K562 (cell line): Measurements from ENCODE around the gene FMC1. TPM values are rescaled to one million over a fixed set of nuclear protein-coding genes. Genes with fewer than 3 reads are reported as not detected.
A peak's percentile ranks its signal among the peaks of the same experiment; 100 is the strongest.

Experiments used
- NONO ChIP-seq, 2 experiments: fragments of 200-400 bp in 1 of 2; fragments of 450-650 bp in 1 of 2; formaldehyde crosslinking in 1 of 2; IDR thresholded peaks; 2 replicates each; pipeline ENCODE4 v1.6.1; 2017; ENCODE audit warnings: low read depth in 2 of 2, mild to moderate bottlenecking in 2 of 2, moderate library complexity in 2 of 2, low read length in 1 of 2
- polyA plus RNA-seq, 8 experiments: library from polyadenylated mRNA; depleted of rRNA in 4 of 8; stranded (reverse) in 5 of 8; unstranded in 3 of 8; fragments of >200 nt; fragmentation: Nextera tagmentation in 2 of 8; fragmentation: Illumina TruSeq in 1 of 8; extraction: Ambion mirVana in 2 of 8; extraction: Trizol in 1 of 8; gene quantifications; 2 replicates each; pipeline versions ENCODE4 v1.2.1 to v1.2.3, GENCODE V29; 2011 to 2014; ENCODE audit warnings: inconsistent platforms in 1 of 8, missing spikeins in 1 of 8
- total RNA-seq, 7 experiments: library from RNA; depleted of rRNA in 6 of 7; stranded (reverse); fragments of >200 nt in 6 of 7; fragmentation: Illumina TruSeq in 2 of 7; extraction: Trizol in 2 of 7; gene quantifications; 2 replicates each; pipeline versions ENCODE4 v1.2.1 to v1.2.3, GENCODE V29; 2011 to 2021; ENCODE audit warnings: low replicate concordance in 1 of 7
- TF ChIP-seq, protein P1 (sequence below): fragments of 200-800 bp; sonication (Bioruptor generic); IDR thresholded peaks from 2 replicates; pipeline ENCODE4 v1.6.1; 2017; ENCODE audit warnings: missing genetic modification characterization, missing compliant biosample characterization
- TF ChIP-seq, protein P2 (sequence below): fragments of 250-450 bp; sonication (Bioruptor Pico); IDR thresholded peaks from 2 replicates; pipeline ENCODE4 v1.8.0; 2022; ENCODE audit warnings: inconsistent platforms
- TF ChIP-seq, protein P3 (sequence below): sonication (generic); formaldehyde crosslinking; IDR thresholded peaks from 2 replicates; pipeline ENCODE4 v1.9.0; 2022; ENCODE audit warnings: mild to moderate bottlenecking, missing genetic modification reagents

FMC1 gene
- total and polyA plus RNA-seq, 9 of the 15 experiments (the other 6 are each of a cell fraction or from before 2014, with no cell fraction given): 14.0 to 116 (median 29.0) TPM

DNA sequence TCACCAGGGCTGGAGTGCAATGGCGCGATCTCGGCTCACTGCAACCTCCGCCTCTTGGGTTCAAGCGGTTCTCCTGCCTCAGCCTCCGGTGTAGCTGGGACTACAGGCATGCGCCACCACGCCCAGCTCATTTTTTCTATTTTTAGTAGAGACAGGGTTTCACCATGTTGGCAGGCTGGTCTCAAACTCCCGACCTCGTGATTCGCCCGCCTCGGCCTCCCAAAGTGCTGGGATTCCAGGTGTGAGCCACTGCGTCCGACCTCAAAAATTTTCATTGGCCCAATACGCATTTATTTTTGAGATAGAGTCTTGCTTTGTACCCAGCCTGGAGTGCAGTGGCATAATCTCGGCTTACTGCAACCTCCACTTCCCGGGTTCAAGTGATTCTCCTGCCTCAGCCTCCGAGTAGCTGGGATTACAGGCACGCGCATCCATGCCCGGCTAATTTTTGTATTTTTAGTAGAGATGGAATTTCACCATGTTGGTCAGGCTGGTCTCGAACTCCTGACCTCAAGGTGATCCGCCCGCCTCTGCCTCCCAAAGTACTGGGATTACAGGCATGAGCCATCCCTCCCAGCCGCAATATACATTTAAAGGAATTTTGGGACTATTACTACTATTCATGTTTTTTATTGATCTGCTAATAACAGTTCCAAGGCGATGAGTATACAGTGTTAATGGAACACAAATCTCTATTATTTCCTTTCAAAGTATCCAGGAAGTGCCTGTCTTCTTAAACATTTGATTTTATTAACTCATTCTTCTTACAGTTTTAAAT lies 16.8 kb downstream of the FMC1 start (continued):
- TF ChIP-seq, protein P1, sequence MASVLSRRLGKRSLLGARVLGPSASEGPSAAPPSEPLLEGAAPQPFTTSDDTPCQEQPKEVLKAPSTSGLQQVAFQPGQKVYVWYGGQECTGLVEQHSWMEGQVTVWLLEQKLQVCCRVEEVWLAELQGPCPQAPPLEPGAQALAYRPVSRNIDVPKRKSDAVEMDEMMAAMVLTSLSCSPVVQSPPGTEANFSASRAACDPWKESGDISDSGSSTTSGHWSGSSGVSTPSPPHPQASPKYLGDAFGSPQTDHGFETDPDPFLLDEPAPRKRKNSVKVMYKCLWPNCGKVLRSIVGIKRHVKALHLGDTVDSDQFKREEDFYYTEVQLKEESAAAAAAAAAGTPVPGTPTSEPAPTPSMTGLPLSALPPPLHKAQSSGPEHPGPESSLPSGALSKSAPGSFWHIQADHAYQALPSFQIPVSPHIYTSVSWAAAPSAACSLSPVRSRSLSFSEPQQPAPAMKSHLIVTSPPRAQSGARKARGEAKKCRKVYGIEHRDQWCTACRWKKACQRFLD: 0 out of 2 replicates have a peak, but pooled peaks have one; percentile 15
- TF ChIP-seq NONO (IDR thresholded peaks at IDR 0.05; ENCODE audit: low read depth in 2 of 2, low read length in 1 of 2): peak in 1 of 2 experiments; percentile 32; a peak in 1 of 4 replicates
- TF ChIP-seq, protein P2, sequence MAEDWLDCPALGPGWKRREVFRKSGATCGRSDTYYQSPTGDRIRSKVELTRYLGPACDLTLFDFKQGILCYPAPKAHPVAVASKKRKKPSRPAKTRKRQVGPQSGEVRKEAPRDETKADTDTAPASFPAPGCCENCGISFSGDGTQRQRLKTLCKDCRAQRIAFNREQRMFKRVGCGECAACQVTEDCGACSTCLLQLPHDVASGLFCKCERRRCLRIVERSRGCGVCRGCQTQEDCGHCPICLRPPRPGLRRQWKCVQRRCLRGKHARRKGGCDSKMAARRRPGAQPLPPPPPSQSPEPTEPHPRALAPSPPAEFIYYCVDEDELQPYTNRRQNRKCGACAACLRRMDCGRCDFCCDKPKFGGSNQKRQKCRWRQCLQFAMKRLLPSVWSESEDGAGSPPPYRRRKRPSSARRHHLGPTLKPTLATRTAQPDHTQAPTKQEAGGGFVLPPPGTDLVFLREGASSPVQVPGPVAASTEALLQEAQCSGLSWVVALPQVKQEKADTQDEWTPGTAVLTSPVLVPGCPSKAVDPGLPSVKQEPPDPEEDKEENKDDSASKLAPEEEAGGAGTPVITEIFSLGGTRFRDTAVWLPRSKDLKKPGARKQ (CRISPR knock-in tag): peak; percentile 60; the same call in 1 of the 2 replicates
- TF ChIP-seq, protein P3, sequence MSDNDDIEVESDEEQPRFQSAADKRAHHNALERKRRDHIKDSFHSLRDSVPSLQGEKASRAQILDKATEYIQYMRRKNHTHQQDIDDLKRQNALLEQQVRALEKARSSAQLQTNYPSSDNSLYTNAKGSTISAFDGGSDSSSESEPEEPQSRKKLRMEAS: peak; percentile 30; the same call in 1 of the 2 replicates
